Tongue (tissue), 2 donors: Measurements from ENCODE around the gene FTH1. TPM values are rescaled to one million over a fixed set of nuclear protein-coding genes. Genes with fewer than 3 reads are reported as not detected.
"Not testable (repeated sequence)": the region's sequence is repeated elsewhere in the genome, so short reads cannot be mapped to it uniquely, and the experiment has no call there.

Experiments
- DNase-seq: peaks from one replicate; pipeline ENCODE4 v3.0.0-alpha.2; 2015
- total RNA-seq: library from RNA; depleted of rRNA; stranded (reverse); fragments of >200 nt; gene quantifications from one replicate; pipeline ENCODE4 v1.2.3, GENCODE V29; 2014

The FTH1 gene
- 714 TPM for total RNA-seq

DNA sequence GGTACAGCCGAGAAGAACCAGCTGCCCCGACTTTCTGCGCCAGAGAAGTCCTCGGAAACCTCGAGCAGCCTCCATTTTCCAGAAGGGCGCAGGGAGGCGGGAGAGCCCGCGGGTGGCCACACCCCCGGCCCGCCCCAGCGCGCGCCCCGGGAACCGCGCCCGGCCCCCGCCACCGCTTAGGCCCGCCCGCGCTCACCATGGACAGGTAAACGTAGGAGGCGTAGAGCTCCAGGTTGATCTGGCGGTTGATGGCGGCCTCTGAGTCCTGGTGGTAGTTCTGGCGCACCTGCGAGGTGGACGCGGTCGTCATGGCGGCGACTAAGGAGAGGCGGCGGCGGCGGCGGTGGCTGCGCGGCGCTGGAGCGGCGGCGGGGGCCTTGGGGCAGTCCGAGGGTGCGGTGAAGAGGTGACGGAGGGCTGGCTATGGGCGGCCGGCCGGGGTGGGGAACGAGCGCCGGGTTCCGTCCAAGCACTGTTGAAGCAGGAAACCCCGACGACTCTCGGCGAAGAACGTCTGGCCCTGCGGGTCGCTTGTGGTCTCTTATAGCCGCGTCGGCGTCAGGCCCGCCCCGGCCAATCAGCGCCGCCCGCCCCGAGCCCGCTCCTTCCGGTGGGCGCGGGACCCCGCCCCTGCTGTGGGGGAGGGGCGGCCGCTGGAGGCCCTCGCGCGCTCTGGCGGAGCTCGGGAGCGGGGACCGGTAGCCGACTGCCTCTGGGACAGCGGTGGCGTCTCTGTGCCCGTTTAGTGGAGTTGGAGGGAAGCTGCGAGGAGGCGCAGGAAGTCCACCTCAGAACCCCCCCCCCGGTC lies at the start of gene FTH1:
Gene FTH1 (minus strand): TSS at position 519 of the 808 bp plus-strand sequence. CDS start 209 bp downstream, at position 310.
- DNase-seq = peak; percentile 97

GRCh38 chr11:62015615-62016014 lies 48.2 kb upstream of the FTH1 start:
- DNase-seq = no peak

DNA sequence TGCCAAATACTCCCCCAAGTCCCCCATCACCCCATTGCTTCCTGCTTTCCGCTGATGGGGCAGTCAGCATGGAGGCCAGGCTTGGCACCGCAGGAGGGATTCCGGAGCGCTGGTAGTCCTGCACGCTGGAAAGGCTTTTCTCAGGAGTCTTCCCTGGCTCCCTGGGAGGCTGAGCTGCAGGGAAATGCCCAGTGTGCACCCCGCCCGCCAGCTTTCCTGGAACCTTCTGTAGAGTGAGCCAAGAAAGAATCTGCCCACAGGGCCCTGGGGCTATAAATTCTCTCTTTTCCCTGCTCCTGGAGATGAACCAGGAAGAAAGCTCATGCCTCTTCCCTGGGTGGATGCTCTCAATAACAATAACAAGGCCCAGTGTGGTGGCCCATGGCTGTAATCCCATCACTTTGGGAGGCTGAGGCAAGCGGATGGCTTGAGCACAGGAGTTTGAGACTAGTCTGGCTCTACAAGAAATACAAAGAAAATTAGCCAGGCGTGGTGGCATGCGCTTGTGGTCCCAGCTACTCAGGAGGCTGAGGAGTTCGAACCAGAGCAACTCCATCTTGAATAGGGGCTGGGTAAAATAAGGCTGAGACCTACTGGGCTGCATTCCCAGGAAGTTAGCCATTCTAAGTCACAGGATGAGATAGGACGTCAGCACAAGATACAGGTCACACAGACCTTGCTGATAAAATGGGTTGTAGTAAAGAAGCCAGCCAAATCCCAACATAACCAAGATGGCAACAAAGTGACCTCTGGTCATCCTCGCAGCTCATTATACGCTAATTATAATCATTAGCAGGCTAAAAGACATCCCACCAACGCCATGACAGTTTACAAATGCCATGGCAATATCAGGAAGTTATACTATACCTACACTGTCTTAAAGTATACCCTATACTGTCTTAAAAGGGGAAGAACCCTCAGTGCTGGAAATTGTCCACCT lies 46.4 kb upstream of the FTH1 start:
- DNase-seq = no peak

DNA sequence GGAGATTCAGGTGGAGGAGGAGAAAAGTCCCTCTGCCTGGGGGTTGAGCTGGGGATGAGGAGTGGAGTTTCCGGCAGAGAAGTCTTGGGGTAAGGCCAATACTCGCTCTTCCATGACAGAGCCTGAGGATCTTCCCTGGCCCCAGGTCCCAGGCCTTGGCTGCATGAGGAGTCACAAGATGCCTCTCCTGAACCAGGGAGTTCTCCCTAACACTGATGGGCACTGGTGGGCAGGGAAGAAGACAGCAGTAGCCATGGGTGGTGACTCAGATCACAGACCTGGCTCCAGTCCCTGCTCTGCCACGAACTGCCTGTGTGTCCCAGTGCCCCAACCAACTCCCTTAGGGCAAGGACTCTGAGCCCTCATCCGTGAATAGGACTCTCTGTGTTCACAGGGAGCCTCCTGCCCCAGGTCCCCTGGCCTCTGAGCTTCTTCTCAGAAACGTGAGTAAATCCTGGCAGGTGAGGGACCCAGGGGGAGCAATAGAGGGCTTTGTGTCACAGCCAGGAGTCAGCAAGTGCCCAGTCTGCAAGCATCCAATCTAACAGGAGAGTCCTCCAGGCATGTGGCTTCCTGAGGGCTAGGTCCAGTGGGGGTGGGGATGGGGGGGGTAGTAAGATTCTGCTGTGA lies 45.5 kb upstream of the FTH1 start:
- DNase-seq = no peak

GRCh38 chr11:62012451-62012831 lies 45.0 kb upstream of the FTH1 start:
- no peak for DNase-seq

DNA sequence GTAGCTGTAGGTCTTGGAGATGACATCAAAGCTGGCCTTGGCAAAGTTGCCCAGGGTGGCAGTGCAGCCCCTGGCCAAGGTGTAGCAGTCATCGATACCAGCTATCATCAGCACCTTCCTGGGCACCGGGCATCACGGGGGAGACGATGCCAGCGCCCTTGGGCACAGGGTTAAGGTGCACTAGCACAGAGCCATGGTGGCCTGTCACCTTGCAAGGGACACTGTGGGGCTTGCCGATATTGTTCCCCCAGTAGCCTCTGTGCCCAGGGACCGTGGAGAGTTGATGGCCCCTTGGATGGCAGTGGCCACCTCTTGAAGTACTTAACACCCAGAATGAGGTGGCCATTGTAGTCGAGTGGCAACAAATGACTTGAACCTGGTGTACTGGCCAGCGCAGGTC lies 44.4 kb upstream of the FTH1 start:
- no peak for DNase-seq

GRCh38 chr11:62010935-62011528 lies 43.6 kb upstream of the FTH1 start:
- no peak for DNase-seq

- no peak for DNase-seq
Observed at GRCh38 chr11:62008193-62008592, 40.8 kb upstream of the FTH1 start.

DNA sequence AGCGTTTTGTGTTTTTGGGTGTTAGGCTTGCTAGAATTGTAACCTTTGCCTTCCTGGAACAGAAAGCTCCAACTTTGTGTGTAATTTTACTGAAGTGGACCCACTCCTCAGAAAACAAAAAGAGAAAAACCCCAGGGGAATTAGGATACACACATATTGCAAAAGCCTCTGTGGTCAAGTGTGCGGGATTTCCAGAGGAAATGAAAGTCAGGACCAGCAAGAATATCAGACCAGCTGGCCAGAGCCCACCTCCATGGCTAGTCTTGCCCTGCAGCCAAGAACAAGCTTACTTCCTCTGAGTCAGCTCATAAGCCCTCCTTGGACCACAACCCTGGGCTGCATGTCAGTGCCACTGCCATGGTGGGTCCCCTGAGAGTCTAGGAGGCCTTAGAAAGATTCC lies 37.0 kb upstream of the FTH1 start:
- peak; percentile 28 for DNase-seq

DNA sequence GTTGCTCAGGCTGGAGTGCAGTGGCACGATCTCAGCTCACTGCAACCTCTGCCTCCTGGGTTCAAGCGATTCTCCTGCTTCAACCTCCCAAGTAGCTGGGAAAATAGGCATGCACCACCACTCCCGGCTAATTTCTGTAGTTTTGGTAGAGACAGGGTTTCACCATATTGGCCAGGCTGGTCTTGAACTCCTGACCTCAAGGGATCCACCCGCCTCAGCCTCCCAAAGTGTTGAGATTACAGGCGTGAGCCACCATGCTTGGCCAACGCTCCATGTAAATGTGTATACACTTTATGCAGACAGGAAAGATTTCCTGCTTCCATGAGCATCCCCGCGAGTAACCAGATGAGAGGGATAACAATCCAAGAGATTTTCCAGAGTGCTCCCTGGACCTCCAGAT lies 34.8 kb upstream of the FTH1 start:
- DNase-seq = not testable (repeated sequence)

DNA sequence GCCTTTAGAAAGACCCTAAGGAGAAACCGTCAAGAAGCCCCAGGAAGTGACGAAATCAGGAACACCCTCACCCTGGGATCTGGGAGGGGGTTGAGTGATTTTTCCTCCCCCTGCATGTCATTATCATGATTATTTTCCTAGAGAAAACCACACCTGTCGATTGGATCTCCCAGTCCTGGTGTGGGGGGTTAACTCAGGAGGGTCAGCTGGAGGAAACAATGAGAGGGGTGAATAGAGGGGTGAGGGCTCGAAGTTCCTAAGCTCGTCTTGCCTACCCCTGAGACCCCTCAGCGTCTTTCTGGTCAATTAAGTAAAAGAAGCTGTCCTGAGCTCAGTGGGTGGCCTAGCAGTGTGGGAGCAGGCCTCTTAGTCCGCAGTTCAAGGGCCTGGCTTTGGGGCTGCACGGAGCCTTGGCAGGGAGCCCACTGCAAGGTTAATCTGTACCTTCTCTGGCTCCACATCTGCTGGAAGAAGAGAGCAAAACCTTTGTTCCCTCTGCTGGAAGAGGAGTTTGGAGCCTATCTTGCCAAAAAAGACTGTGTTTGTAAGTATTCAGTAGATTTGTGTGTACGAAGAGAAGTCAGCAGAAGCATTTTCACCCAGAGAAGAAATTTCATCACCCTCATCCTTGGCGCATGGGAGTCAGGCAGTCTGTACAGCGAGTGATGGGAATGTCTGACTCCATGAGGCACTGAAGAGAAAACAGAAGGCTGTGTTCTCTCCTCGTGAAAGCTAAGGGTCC lies 34.2 kb upstream of the FTH1 start:
- peak; percentile 44 for DNase-seq

- no peak for DNase-seq
Observed at GRCh38 chr11:62000539-62001446, 33.4 kb upstream of the FTH1 start.

- no peak for DNase-seq
Observed at GRCh38 chr11:61999141-61999975, 31.9 kb upstream of the FTH1 start.

DNA sequence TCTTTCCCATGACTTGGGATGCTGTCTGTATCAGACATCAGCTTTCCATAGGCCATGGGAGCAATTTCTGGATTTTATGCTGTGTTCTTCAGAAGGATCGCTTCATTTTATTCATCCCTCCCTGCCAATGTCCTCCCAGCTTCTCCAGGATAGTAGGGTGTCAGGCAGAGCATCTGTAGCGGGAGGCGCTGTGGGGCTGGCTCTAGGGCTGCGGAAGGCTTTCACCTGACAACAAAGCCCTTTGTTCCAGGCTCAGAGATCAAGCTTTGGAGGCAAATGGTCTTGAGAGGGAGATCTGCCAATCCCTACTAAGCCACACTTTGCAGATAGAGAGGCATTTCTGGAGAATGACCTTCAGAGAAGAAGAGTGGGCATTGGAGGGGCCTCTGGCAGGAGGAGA lies 29.5 kb upstream of the FTH1 start:
- DNase-seq = no peak

DNA sequence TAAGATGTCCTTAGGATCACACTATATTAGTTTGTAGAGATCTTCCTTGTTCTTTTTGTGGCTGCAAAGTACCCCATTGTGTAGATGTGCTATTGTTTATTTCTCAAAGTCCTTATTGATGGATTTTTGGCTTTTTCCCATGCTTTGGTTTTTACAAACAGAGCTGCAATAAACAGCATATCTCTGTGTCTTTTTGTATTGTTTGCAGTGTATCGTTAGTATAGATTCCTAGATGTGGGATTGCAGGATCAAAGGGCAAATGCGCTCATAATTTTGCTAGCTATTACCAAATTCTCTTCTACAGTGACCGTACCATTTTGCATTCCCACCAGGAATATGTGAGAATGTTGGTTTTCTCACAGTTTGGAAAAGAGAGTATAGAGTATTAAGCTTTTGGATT lies 27.5 kb upstream of the FTH1 start:
- no peak for DNase-seq

DNA sequence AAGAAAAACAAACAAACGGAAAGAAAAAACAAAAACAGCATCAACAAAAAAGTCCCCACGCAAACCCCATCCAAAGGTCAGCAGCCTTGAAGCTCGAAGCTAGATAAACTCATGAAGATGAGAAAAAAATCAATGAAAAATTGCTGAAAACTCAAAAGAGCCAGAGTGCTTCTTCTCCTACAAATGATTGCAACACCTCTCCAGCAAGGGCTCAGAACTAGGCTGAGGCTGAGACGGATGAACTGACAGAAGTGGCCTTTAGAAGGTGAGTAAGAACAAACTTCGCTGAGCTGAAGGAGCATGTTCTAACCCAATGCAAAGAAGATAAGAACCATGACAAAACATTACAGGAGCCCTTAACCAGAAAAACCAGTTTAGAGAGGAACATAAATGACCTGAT lies 18.4 kb upstream of the FTH1 start:
- no peak for DNase-seq

DNA sequence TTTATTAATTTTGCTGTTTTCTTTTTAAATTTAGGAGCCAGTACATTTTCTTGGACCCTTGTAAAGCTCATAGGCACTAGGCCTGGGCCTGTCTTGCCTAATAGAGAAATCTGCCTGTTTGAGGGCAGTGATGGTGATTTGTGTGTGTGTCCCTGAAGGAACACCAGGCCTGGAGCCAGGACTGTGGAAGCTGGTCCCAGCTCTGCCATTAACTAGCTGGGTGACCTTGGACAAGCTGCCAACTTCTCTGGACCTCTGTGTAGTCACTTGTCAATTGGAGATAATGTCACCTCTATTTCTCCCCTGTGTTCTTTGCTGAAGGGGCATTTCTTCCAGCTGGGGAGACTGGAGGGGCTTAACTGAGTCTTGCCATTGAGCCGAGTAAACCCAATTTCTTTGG lies 16.0 kb upstream of the FTH1 start:
- no peak for DNase-seq

DNA sequence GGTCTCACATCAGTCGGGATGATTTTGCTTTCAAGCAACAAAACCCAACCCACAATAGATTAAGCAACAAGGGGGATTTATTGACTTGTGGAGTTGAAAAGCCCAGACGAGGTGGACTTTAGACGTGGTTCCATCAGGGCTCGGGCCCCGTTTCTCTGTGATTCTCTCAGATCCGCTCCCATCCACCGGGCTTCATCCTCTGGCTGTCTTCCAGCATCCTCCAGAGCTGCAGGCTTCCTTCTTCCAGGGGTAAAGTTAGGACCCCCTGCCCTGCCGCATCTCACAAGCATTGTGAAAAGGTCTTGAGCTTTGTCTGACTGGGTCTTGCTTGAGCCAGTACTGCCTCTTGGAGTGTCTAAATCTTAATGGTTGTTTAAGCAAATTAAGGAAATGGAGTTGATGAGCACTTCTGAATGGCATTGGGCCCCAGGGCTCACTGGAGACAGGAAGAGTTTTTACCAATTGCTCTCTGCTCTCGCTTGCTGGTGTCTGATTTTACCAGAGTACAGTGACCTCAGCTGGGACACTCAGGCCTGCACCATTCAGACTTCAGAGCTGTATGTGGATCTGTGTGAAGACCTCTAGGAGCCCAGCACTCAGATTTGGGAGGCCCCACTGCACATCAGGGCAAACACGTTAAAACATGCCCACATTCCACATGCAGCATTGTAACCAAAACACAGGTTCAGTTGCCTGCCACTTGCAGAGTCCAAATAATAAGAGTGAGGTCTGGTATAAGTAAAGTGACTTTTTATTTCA lies 13.5 kb upstream of the FTH1 start:
- peak; percentile 29 for DNase-seq
